Mononuclear cell (primary cell): ENCODE measurements around the gene MRPL3. TPM values are rescaled to one million over a fixed set of nuclear protein-coding genes. Genes with fewer than 3 reads are reported as not detected.

Source experiments
- total RNA-seq: library from RNA; depleted of rRNA; stranded (reverse); fragments of >200 nt; gene quantifications from one replicate; pipeline ENCODE4 v1.2.3, GENCODE V29; 2012

Gene MRPL3
- total RNA-seq, 1 donor = 54.7 TPM

Other genes with a start within 250 kb of the MRPL3 start
- gene NUDT16, start 121.2 kb downstream of the MRPL3 start, total RNA-seq = 3.9 TPM